B cell (primary cell): ENCODE measurements around the gene GPHN. TPM values are rescaled to one million over a fixed set of nuclear protein-coding genes. Genes with fewer than 3 reads are reported as not detected.

Source experiments
- ATAC-seq: fragments of 200-7000 bp; cut with Tn5 transposase; one replicate; pipeline ENCODE4 v1.10.0; 2021; ENCODE audit warnings: low read depth, mild to moderate bottlenecking, moderate number of reproducible peaks, moderate library complexity
- CTCF ChIA-PET: fragments of 350-600 bp; sonication (Branson Sonifier 250); formaldehyde crosslinking; loops from one replicate; lab custom pipeline; 2021; ENCODE audit warnings: antibody characterized with exemption, inconsistent platforms; lab: Charles Lee
- POLR2A ChIA-PET: fragments of 350-600 bp; sonication (Branson Sonifier 250); formaldehyde crosslinking; loops from one replicate; lab custom pipeline; 2021; ENCODE audit warnings: antibody characterized with exemption; lab: Charles Lee
- DNase-seq: peaks from one replicate; pipeline ENCODE4 v3.0.0; 2013
- H2AFZ ChIP-seq: 2 replicates; pipeline ENCODE4 v1.6.1; 2012; ENCODE audit warnings: mild to moderate bottlenecking, low read depth, low read length; ENCODE audit not compliant: insufficient read depth, poor library complexity, severe bottlenecking
- H3K27ac ChIP-seq, 2 donors: 1 replicate in 1 of 2; 2 replicates in 1 of 2; pipeline ENCODE4 v1.5.1; 2012 to 2013; ENCODE audit warnings: low read length in 2 of 2, mild to moderate bottlenecking in 2 of 2, moderate library complexity in 1 of 2
- H3K27me3 ChIP-seq, 4 experiments: fragments of 200-600 bp in 1 of 4; sonication (generic) in 1 of 4; replicated peaks in 1 of 4; 1 replicate in 2 of 4; 2 replicates in 2 of 4; pipeline versions ENCODE4 v1.6.1 to v1.7.0; 2013 to 2016; ENCODE audit warnings: low read length in 3 of 4, mild to moderate bottlenecking in 2 of 4, mixed read lengths in 1 of 4, moderate library complexity in 1 of 4; ENCODE audit not compliant: insufficient read depth in 4 of 4, control insufficient read depth in 3 of 4; ENCODE audit errors: control extremely low read depth in 1 of 4
- H3K36me3 ChIP-seq, 2 experiments: replicated peaks in 1 of 2; 1 replicate in 1 of 2; 2 replicates in 1 of 2; pipeline versions ENCODE4 v1.6.1 to v1.7.1; 2013; ENCODE audit warnings: low read length in 1 of 2; ENCODE audit not compliant: insufficient read depth in 2 of 2, control insufficient read depth in 1 of 2; ENCODE audit errors: control extremely low read depth in 1 of 2, extremely low read depth in 1 of 2
- H3K4me1 ChIP-seq, 2 donors: fragments of 200-600 bp in 1 of 2; sonication (generic) in 1 of 2; 1 replicate in 1 of 2; 2 replicates in 1 of 2; pipeline versions ENCODE4 v1.5.1 to v1.6.1; 2013 to 2017; ENCODE audit warnings: low read length in 2 of 2; ENCODE audit not compliant: control insufficient read depth in 2 of 2, insufficient read depth in 2 of 2
- H3K4me2 ChIP-seq: replicated peaks from 2 replicates; pipeline ENCODE3; 2012; ENCODE audit warnings: mild to moderate bottlenecking, low read depth, low read length; ENCODE audit not compliant: poor library complexity, severe bottlenecking
- H3K4me3 ChIP-seq, 5 experiments: fragments of 200-600 bp in 1 of 5; sonication (generic) in 1 of 5; 1 replicate in 3 of 5; 2 replicates in 2 of 5; pipeline versions ENCODE4 v1.5.1 to v1.7.0; 2011 to 2016; ENCODE audit warnings: low read length in 4 of 5, mild to moderate bottlenecking in 4 of 5, low read depth in 2 of 5, control low read depth in 1 of 5, moderate library complexity in 1 of 5; ENCODE audit not compliant: insufficient read depth in 1 of 5; ENCODE audit errors: control extremely low read depth in 1 of 5, extremely low read depth in 1 of 5
- H3K79me2 ChIP-seq: fragments of 200-600 bp; sonication (generic); one replicate; pipeline ENCODE4 v1.6.0; 2016; ENCODE audit warnings: low read length; ENCODE audit not compliant: control insufficient read depth, insufficient read depth
- H3K9ac ChIP-seq: fragments of 200-600 bp; sonication (generic); 2 replicates; pipeline ENCODE4 v1.6.1; 2017; ENCODE audit warnings: mild to moderate bottlenecking, low read length, moderate library complexity
- H3K9me3 ChIP-seq, 3 donors: one replicate each; pipeline versions ENCODE4 v1.6.1 to v1.7.1; 2013; ENCODE audit warnings: low read length in 2 of 3; ENCODE audit not compliant: control insufficient read depth in 2 of 3, insufficient read depth in 1 of 3; ENCODE audit errors: control extremely low read depth in 1 of 3
- H4K20me1 ChIP-seq: 2 replicates; pipeline ENCODE4 v1.6.0; 2012; ENCODE audit warnings: mild to moderate bottlenecking, low read length; ENCODE audit not compliant: insufficient read depth, control insufficient read depth, poor library complexity, severe bottlenecking
- H3K27ac Mint-ChIP-seq: one replicate; pipeline ENCODE4 v1.8.0; 2021; ENCODE audit warnings: mixed read lengths
- H3K27me3 Mint-ChIP-seq: one replicate; pipeline ENCODE4 v1.8.0; 2021; ENCODE audit warnings: mixed read lengths
- H3K4me1 Mint-ChIP-seq: one replicate; pipeline ENCODE4 v1.8.0; 2021; ENCODE audit warnings: mixed read lengths
- H3K4me3 Mint-ChIP-seq: one replicate; pipeline ENCODE4 v1.8.0; 2021; ENCODE audit warnings: mixed read lengths
- H3K9me3 Mint-ChIP-seq: one replicate; pipeline ENCODE4 v1.8.0; 2022; ENCODE audit warnings: mixed read lengths; ENCODE audit not compliant: insufficient read depth
- EZH2 ChIP-seq: IDR thresholded peaks from 2 replicates; pipeline ENCODE4 v1.6.1; 2012; ENCODE audit warnings: borderline replicate concordance, low read depth, mild to moderate bottlenecking, moderate library complexity, low read length; ENCODE audit not compliant: insufficient read depth, poor library complexity, severe bottlenecking
- WGBS: methylation state at CpG from one replicate; pipeline ENCODE4 v1.1.5; 2013; ENCODE audit warnings: missing lambda C conversion rate; ENCODE audit not compliant: insufficient coverage; 5-methylcytosine and 5-hydroxymethylcytosine counted together
- intact Hi-C: fragments of 100-400 bp; cut with micrococcal nuclease; formaldehyde crosslinking; loops from one replicate; pipeline ENCODE4 v1.10.0; 2022
- polyA plus RNA-seq: library from polyadenylated mRNA; depleted of rRNA; stranded (reverse); fragments of >200 nt; gene quantifications from 2 replicates; pipeline ENCODE4 v1.2.3, GENCODE V29; 2012
- total RNA-seq, 2 donors: library from RNA; stranded (reverse); fragments of 120-200 nt in 1 of 2; gene quantifications; 1 replicate in 1 of 2; 2 replicates in 1 of 2; pipeline versions ENCODE4 v1.2.3 to v1.2.4, GENCODE V29; 2013 to 2022
- TF ChIP-seq, protein P1 (sequence below): fragments of 200-600 bp; IDR thresholded peaks from one replicate; pipeline ENCODE4 v1.8.0; 2022; ENCODE audit warnings: antibody characterized with exemption, mild to moderate bottlenecking

GPHN gene
- total and polyA plus RNA-seq, 2 donors (not counting 1 experiment from before 2014, with no cell fraction given), result 3.4 to 18.0 TPM

DNA sequence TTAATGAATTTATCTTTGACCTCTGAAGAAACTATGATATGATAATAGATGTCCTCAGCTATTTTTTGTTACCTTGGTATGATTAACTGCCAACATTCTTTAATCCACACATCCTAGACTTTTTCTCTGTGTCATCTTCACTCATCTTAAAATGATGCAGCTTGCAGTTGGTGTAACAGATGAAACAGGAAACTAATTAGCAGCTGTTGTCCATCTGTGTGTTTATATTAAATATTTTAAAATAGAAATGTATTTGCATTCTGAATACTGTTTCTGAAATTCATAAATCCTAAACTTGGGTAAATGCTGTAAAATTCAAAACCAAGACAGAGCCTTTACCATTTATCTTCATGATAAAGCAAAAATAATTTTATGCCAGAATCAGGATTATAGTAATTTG is 625.2 kb downstream of the GPHN start:
- intact Hi-C loops, result no loop called here
- no peaks in the 10 kb centered on the region for H4K20me1 ChIP-seq
- H3K4me2 ChIP-seq, result no peak overlapping the region

DNA sequence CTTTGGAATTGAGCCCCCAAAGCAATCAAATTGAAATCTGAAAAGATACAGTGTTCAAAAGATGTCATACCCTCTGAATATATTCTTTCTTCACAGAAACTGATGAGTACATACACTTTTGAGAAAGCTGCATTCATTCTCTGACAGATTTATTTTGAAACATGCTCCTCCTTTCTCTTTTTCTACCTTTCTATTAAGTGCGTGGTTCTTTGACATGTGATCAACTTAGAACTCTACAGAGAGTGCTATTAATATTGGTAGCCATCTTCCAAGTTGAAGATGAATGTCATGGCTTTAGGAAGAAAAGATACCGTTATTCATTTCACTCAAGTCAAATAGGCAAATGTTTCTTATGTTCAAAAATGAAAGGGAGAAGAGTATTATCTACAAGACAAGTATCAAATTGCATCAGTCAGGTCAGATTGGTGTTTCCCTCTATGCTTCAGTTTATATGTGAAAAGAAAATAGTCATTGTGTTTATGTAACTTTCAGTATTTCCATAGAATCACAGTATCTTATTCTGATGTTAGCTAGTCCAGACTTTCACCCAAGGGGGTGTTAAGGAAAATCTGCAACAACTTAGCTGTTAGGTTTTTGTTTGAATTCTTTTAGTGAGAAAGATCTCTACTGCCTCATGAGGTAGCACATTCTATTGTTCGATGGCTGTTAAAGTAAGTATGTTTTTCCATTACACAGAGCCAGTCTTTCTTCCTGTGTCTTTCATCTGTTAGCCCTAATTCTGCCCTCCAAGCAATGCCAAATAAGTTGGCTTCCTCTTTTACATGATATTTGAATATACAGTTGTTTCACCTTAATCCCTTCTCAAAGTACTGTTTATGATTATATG is 625.9 kb downstream of the GPHN start:
- H3K4me1 ChIP-seq, result no peaks in the 10 kb centered on the region
- TF ChIP-seq EZH2, result no peak
- TF ChIP-seq, protein P1, sequence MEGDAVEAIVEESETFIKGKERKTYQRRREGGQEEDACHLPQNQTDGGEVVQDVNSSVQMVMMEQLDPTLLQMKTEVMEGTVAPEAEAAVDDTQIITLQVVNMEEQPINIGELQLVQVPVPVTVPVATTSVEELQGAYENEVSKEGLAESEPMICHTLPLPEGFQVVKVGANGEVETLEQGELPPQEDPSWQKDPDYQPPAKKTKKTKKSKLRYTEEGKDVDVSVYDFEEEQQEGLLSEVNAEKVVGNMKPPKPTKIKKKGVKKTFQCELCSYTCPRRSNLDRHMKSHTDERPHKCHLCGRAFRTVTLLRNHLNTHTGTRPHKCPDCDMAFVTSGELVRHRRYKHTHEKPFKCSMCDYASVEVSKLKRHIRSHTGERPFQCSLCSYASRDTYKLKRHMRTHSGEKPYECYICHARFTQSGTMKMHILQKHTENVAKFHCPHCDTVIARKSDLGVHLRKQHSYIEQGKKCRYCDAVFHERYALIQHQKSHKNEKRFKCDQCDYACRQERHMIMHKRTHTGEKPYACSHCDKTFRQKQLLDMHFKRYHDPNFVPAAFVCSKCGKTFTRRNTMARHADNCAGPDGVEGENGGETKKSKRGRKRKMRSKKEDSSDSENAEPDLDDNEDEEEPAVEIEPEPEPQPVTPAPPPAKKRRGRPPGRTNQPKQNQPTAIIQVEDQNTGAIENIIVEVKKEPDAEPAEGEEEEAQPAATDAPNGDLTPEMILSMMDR, result no peak
- H3K9me3 ChIP-seq, result no peaks in the 10 kb centered on the region
- Mint-ChIP-seq H3K4me3 (no peak overlapping the region), H3K27me3 (no peaks in the 10 kb centered on the region), H3K27ac (no peak overlapping the region), H3K4me1 (no peaks in the 10 kb centered on the region), H3K9me3 (no peaks in the 10 kb centered on the region)
- no CpG with 5 or more reads among the region's 3 CpGs for WGBS
- POLR2A ChIA-PET, result no interaction called here
- no peak overlapping the region for H3K27ac ChIP-seq
- CTCF ChIA-PET, result interaction anchor here (0.6 kb wide), 1 partner anchor 774 kb away, joined by 3 read pairs; no protein-coding TSS in a partner anchor
- no peak overlapping the region for H3K9ac ChIP-seq
- intact Hi-C loops, result no loop called here
- no peaks in the 10 kb centered on the region for H3K79me2 ChIP-seq
- H3K4me2 ChIP-seq, result no peak overlapping the region
- no peak overlapping the region for H3K4me3 ChIP-seq
- H3K36me3 ChIP-seq, result no peaks in the 10 kb centered on the region
- H2AFZ ChIP-seq, result no peak overlapping the region
- DNase-seq, result no peak
- no peaks in the 10 kb centered on the region for H3K27me3 ChIP-seq
- ATAC-seq, result no peak
- H4K20me1 ChIP-seq, result no peaks in the 10 kb centered on the region

More for the DNA sequence above, 625.2 kb downstream of the GPHN start:
- H3K4me1 Mint-ChIP-seq, result no peaks in the 10 kb centered on the region
- Histone ChIP-seq H3K79me2 (no peaks in the 10 kb centered on the region), H3K27ac (no peak overlapping the region), H3K36me3 (no peaks in the 10 kb centered on the region), H2AFZ (no peak overlapping the region), H3K9ac (no peak overlapping the region), H3K4me1 (no peaks in the 10 kb centered on the region), H3K27me3 (no peaks in the 10 kb centered on the region), H3K9me3 (no peaks in the 10 kb centered on the region), H3K4me3 (no peak overlapping the region)
- ChIA-PET POLR2A (no interaction called here), CTCF (no interaction called here)
- H3K4me3 Mint-ChIP-seq, result no peak overlapping the region
- DNase-seq (no peak), ATAC-seq (no peak)
- no peaks in the 10 kb centered on the region for H3K27me3 Mint-ChIP-seq
- no peaks in the 10 kb centered on the region for H3K9me3 Mint-ChIP-seq
- TF ChIP-seq EZH2, result no peak
- TF ChIP-seq, protein P1, result no peak
- no peak overlapping the region for H3K27ac Mint-ChIP-seq
